NCI-H1092 (cell line): ENCODE measurements around the gene ZSWIM1.

Experiments
- DNase-seq: peaks from one replicate; lab custom pipeline; 2025; lab: John Stamatoyannopoulos, UW

The ZSWIM1 gene

GRCh38 chr20:45909336-45909808, 28.3 kb downstream of the ZSWIM1 start:
- no peak for DNase-seq

DNA sequence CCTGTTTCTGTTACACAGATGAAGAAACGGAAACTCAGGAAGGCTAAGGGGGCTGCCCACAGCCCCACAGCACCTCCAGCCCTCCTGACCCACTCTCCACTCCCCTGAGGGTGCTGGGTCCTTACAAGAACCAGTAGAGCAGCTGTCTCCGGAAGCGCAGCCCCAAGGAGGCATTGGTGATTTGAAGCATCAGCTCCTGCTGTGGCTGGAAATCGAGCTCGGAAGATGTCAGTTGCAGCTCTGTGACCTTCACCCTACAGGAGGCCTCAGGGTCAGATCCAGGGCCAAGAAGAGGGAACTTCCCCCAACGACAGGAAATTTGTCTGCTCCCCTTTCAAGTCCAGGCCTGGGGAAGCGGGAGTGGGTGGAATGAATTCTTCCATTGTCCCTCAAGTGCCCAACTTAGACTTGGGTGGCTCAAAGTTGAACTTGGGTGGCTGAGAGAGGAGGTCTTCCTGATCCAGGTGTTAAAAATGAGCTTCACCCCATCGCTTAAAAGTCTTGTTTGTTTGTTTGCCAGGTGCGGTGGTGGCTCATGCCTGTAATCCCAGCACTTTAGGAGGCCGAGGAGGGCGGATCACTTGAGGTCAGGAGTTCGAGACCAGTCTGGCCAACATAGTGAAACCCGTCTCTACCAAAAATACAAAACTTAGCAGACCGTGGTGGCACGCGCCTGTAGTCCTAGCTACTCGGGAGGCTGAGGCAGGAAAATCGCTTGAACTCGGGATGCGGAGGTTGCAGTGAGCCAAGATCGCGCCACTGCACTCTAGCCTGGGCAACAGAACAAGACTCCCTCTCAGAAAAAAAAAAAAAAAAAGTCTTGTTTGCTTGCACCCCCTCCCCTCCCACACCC, 29.0 kb downstream of the ZSWIM1 start:
- DNase-seq = no peak

DNA sequence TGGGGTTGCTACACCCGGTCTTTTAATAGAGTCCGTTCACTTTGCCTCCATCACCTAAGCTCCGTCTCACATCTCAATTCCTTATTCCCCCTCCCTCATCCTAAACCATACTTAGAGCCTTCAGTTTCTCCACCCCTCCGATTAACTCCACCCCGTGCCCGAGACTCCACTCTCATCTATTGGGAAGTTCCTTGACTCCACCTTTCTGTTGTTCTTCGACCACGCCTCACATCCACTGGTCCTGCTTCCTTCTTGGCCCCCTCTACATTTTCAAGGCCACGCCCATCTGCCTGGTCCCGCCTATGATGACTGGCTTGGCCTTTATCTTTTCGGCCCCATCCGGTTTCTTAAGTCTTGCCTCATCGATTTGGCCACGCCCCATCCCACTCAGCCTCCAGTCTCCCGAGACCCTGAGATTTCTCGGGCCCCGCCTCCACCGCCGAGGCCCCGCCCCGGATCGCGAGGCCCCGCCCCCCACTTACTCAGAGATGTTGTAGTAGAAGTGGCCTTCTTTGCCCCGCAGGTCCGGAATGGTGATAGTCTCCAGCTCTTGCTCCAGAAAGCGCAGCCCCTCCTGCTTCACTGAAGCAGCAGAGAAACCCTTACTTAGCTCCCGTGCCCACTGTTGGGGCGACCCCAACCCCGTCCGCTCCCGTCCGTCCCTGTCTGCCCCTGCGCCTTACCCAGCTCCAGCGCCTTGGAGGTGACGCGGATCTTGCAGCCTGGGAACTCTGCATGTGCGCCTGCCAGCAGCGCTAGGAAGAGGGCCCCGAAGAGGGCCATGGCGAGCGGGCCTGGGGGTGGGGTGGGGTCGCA, 29.9 kb downstream of the ZSWIM1 start:
- DNase-seq = no peak

- DNase-seq = no peak
Observed at GRCh38 chr20:45911486-45912343, 30.7 kb downstream of the ZSWIM1 start, which contains the start of gene PLTP. Gene PLTP (minus strand): TSS chr20:45912155. CDS start chr20:45911452, 703 bp downstream.

GRCh38 chr20:45912344-45912682, 31.3 kb downstream of the ZSWIM1 start:
- DNase-seq = no peak

GRCh38 chr20:45913116-45913515, 32.1 kb downstream of the ZSWIM1 start:
- no peak for DNase-seq

- DNase-seq = no peak
Observed at GRCh38 chr20:45917790-45918141, 36.7 kb downstream of the ZSWIM1 start.

- no peak for DNase-seq
Observed at GRCh38 chr20:45918182-45918737, 37.2 kb downstream of the ZSWIM1 start.

GRCh38 chr20:45918779-45919537, 37.9 kb downstream of the ZSWIM1 start:
- DNase-seq = no peak

DNA sequence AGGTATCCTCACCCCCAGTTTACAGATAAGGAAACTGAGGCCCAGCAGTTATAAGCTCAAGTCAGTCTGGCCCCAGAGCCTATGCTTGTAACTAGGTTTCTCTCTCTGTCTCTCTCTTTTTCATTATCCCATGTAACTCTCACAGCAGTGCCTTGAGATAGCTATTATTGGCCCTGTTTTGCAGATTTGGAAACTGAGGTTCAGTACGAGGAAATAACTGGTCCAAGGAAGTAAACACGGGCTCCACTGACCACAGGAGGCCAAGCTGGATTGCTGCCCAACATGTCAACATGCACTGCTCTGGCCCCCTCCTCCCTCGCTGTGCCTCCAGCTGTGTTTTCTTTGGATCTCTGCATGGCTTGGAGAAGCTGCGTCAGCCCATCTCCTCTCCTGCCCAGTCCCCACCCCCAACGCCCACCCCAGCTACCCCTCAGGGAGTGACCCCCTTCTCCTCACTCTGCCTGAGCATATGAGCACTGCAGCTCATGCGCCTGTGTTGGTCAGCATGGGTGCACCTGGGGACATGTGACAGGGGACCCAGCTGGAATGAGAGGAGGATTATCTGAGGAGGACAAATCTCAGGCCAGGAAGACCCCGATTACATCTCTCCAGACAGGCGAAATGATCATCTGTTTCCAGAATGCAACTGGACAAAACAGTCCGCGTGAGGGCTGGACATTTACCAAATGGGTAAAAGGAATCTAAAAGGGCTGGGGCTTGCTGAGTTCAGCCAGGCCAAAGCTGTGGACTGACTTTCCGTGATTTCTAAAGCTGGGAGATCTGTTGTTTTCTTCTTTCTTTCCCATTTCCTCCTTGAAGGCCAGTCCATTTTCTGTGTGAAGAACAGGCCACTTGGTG, 38.7 kb downstream of the ZSWIM1 start:
- DNase-seq = no peak

DNA sequence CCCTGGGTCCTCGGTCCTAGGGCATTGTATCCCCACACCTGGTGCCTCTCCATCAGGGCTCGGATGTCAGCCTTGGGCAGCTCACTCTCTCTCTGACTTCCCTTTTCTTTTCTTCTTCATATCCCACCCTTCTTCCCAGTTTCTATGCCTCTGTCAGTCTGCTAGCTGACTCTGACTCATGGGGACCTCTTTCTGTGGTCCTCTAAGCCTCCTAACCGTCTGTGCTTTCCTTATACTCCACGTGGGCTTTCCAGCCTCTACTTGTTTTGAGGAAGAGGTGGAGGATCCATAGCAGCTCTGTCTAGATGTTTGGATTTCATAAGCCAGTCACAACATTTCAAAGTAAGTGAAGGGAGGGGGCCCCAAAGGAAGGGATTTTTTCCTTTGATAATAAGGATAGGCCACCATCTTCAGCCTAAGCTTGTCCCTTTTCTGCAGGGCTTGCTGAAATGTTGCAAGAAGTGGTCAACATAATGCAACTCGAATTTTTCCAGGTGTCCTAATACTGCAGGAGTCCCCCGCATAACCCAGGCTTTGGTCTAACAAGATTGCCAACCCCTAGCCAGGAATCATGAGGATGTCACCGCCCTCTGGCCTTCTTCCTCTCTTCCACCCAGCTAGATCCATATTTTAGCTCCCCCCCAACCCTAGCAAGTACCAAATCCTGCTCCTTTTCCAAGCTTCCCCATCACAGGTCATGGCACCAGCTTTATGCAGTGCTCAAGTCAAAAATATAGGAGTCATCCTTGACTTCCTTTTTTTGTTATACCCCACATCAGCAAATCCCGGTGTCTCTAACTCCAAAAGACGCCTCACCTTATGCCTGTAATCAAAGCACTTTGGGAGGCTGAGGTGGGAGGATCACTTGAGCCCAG, 39.7 kb downstream of the ZSWIM1 start:
- no peak for DNase-seq

GRCh38 chr20:45921337-45922189, 40.5 kb downstream of the ZSWIM1 start:
- DNase-seq = no peak

DNA sequence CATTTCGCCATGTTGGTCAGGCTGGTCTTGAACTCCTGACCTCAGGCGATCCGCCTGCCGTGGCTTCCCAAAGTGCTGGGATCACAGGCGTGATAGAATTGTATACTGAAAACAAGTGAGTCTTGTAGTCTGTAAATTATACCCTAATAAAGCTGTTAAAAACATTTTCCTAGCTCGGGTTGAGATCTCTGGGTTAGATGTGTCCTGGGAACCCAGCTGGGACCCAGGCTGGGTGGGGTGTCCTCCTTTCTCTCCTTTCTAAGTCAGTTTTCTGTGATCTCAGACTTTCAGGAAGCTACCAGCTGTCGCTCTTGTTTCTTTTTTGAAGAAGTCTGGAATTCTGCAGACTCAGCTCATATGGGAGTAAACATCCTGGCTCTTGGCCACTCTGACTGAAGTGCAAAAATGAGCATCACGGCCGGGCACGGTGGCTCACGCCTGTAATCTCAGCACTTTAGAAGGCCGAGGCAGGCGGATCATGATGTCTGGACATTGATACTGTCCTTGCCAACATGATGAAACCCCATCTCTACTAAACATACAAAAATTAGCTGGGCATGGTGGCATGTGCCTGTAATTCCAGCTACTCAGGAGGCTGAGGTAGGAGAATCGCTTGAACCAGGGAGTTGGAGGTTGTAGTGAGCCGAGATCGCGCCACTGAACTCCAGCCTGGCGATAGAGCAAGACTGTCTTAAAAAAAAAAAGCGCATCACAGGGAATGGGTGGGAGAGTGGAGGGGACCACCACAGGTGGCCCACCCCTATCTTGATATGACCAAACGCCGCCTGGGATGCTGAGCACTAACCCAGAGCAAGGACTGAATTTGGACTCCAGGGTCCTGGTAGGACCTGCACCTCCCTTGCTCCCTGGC, 43.6 kb downstream of the ZSWIM1 start:
- DNase-seq = no peak

- no peak for DNase-seq
Observed at GRCh38 chr20:45925821-45926506, 44.9 kb downstream of the ZSWIM1 start.

- no peak for DNase-seq
Observed at GRCh38 chr20:45926731-45927070, 45.7 kb downstream of the ZSWIM1 start.

DNA sequence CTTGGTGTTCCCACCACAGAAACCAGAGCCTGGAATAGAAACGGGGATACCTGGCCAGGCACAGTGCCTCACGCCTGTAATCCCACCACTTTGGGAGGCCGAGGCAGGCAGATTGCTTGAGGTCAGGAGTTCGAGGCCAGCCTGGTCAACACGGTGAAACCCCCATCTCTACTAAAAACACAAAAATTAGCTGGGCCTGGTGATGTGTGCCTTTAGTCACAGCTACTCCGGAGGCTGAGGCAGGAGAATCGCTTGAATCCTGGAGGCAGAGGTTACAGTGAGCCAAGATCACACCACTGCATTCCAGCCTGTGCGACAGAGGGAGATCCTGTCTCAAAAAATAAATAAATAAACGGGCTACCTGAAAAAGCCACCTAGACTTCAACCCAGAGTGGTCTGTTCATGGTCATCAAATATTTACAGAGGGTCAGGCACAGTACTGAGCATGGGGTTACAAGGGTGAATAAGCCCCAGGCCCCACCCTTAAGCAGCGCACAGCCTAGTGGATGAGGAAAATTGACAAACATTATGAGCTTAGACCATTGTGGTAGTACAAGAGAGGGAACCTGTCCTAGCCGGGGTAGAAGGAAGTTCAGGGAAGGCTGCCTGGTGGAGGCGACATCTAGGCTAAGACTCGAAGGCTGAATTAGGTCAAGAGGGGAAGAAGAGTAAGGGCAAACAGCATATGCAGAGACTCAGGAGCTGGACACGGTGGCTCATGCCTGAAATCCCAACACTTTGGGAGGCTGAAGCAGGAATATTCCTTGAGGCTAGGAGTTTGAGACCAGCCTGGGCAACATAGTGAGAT, 46.2 kb downstream of the ZSWIM1 start:
- no peak for DNase-seq
